Cardiac muscle cell (in vitro differentiated cells and primary cell): ENCODE measurements around the gene SLC16A7. TPM values are rescaled to one million over a fixed set of nuclear protein-coding genes. Genes with fewer than 3 reads are reported as not detected.
"Not testable (repeated sequence)": the region's sequence is repeated elsewhere in the genome, so short reads cannot be mapped to it uniquely, and the experiment has no call there.

ENCODE experiments used
- DNase-seq, 2 donors: peaks; one replicate each; pipeline versions ENCODE4 v3.0.0 to v3.0.0-alpha.2; 2010 to 2017; ENCODE audit warnings: low read depth in 1 of 2, low spot score in 1 of 2
- H3K27ac ChIP-seq: fragments of 200-600 bp; sonication (generic); 2 replicates; pipeline ENCODE4 v1.5.1; 2016
- H3K27me3 ChIP-seq: fragments of 200-600 bp; sonication (generic); 2 replicates; pipeline ENCODE4 v1.6.0; 2016; ENCODE audit warnings: control low read depth
- H3K36me3 ChIP-seq: fragments of 200-600 bp; sonication (generic); 2 replicates; pipeline ENCODE4 v1.5.1; 2016; ENCODE audit warnings: control low read depth
- H3K4me1 ChIP-seq: fragments of 200-600 bp; sonication (generic); 2 replicates; pipeline ENCODE4 v1.8.1; 2017; ENCODE audit warnings: low read depth, mild to moderate bottlenecking, mixed run types
- H3K4me3 ChIP-seq: fragments of 200-600 bp; sonication (generic); 2 replicates; pipeline ENCODE4 v1.5.1; 2016; ENCODE audit warnings: mild to moderate bottlenecking
- H3K9me3 ChIP-seq: fragments of 200-600 bp; sonication (generic); 2 replicates; pipeline ENCODE4 v1.5.1; 2017; ENCODE audit warnings: low read depth, mild to moderate bottlenecking, control low read depth
- polyA plus RNA-seq: library from polyadenylated mRNA; unstranded; fragments of >200 nt; fragmentation: Nextera tagmentation; extraction: Ambion mirVana; gene quantifications from 2 replicates; pipeline ENCODE4 v1.2.1, GENCODE V29; 2016
- total RNA-seq: library from RNA; depleted of rRNA; stranded (reverse); fragments of >200 nt; gene quantifications from 2 replicates; pipeline ENCODE4 v1.2.3, GENCODE V29; 2016
- TF ChIP-seq, protein P1 (sequence below): IDR thresholded peaks from 2 replicates; pipeline ENCODE4 v1.5.1; 2012; ENCODE audit warnings: low read depth, mild to moderate bottlenecking, low read length

SLC16A7 gene
- total and polyA plus RNA-seq, 2 experiments from 2014 or later: 2.4 to 5.3 TPM

DNA sequence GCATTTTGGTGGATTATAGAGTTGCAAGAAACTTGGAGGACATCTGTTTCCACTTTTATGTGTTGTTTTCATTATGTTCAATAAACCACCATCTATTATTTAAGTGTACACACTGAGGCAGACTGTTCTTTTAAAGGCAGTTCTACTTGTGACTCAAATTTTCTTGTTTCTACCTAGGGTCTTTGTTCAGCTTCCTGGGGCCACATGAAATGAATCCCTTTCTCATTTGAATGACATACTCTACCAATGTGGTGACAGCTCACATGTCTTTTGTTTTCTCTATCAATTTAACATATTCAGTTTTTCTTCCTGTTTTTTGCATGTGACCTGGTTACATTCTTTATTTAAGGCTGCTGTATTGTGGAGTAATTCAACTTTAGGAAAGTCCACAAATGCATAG, 7.9 kb downstream of the SLC16A7 start:
- Histone ChIP-seq H3K27me3 (no peaks in the 10 kb centered on the region), H3K36me3 (no peaks in the 10 kb centered on the region), H3K4me1 (no peaks in the 10 kb centered on the region), H3K27ac (no peak overlapping the region), H3K4me3 (no peak overlapping the region), H3K9me3 (no peaks in the 10 kb centered on the region)
- TF ChIP-seq, protein P1, sequence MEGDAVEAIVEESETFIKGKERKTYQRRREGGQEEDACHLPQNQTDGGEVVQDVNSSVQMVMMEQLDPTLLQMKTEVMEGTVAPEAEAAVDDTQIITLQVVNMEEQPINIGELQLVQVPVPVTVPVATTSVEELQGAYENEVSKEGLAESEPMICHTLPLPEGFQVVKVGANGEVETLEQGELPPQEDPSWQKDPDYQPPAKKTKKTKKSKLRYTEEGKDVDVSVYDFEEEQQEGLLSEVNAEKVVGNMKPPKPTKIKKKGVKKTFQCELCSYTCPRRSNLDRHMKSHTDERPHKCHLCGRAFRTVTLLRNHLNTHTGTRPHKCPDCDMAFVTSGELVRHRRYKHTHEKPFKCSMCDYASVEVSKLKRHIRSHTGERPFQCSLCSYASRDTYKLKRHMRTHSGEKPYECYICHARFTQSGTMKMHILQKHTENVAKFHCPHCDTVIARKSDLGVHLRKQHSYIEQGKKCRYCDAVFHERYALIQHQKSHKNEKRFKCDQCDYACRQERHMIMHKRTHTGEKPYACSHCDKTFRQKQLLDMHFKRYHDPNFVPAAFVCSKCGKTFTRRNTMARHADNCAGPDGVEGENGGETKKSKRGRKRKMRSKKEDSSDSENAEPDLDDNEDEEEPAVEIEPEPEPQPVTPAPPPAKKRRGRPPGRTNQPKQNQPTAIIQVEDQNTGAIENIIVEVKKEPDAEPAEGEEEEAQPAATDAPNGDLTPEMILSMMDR: no peak
- DNase-seq: no peak

DNA sequence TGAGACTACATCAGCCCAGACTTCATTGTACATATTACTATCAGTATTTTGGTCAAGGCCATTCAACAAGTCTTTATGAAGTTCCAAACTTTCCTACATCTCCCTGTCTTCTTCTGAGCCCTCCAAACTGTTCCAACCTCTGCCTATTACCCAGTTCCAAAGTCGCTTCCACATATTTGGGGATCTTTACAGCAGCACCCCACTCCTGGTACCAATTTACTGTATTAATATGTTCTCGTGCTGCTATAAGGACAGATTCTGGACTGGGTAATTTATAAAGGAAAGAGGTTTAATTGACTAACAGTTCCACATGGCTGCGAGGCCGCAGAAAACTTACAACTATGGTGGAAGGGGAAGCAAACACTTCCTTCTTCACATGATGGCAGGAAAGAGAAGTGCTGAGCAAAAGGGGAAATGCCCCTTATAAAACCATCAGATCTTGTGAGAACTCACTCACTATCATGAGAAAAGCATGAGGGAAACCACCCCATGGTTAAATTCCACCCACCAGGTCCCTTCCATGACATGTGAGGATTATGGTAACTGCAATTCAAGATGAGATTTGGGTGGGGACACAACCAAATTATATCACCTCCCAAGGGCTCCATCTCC, 17.1 kb downstream of the SLC16A7 start:
- H3K27me3 ChIP-seq, H3K27ac ChIP-seq, DNase-seq, H3K9me3 ChIP-seq, H3K36me3 ChIP-seq, H3K4me3 ChIP-seq: not testable (repeated sequence)
- H3K4me1 ChIP-seq: peaks cover 14% of the 10 kb centered on the region

DNA sequence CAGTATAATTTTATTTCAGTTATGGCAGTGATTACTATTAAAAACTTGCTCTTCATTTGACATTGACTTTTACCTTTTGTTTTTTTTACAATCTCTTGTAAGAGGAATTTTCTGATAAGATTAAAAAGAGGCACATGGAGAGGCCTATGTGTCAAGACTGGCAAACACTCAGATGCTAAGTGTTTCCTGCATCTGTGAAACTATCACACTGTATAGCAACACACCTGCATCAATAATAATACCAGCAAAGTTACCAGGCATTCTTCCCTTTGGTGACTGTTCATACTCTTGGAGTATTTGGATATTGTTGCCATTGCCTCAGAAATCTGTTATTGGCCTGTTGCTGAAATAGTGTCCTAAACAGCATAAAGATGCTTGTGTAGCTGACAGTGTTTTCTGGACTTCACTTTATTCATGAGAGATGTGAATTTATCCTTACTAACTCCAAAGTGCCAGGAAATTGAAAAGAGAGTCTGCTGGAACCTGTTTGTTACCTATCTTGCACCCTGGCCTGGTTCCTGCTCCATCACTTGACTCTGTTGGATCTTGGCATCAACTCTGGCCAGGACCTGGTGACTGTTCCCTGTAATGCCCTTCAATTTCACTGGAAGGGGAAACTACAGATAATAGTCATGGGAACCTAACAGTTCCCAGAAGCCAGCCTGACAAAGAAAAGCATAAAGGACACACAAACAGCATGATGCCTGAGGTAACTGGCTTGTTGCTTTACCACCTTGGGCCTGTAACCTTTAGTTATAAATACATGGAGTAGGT, 19.8 kb downstream of the SLC16A7 start:
- DNase-seq: peak in 1 of 2 donors; percentile 42
- Histone ChIP-seq H3K36me3 (no peaks in the 10 kb centered on the region), H3K4me1 (peaks cover 14% of the 10 kb centered on the region), H3K4me3 (no peak overlapping the region), H3K9me3 (no peaks in the 10 kb centered on the region), H3K27me3 (no peaks in the 10 kb centered on the region), H3K27ac (peak overlapping the region; percentile 31)
- TF ChIP-seq, protein P1: no peak

DNA sequence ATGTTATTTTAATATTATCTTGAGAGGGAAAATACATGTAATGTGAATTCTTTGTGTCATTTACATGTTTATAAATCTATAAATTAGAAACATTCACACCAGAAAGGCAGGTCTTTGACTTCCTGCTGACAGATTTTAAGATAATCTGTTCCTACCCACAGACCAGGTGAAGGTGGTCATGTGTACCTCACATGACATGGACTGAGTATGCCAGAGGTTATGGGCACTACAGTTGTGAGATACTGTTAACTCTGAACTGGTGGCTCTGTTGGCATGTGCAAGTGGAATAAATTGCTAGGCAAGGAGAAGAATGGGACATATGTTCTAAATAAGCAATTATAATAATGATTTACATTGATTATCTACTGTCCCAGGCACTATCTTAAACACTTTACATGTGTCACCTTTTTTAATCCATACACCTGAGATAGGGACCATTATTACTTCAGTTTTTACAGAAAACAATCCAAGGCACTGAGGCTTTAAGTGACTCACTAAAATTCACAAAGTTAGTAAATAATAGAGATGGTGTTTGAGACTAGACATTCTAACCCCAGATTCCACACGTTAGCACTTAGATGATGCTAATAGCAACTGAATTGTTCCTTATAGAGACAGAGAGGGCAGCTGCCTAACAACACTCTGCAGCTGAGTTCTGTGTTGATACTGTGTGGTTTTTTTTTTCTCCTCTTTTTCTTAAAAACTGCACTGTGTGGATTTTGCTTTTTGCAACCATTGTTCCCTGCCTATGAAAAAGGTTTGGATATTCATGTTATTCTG, 23.8 kb downstream of the SLC16A7 start:
- Histone ChIP-seq H3K4me1 (peaks cover 14% of the 10 kb centered on the region), H3K36me3 (no peaks in the 10 kb centered on the region), H3K27ac (no peak overlapping the region), H3K4me3 (no peak overlapping the region), H3K27me3 (no peaks in the 10 kb centered on the region), H3K9me3 (no peaks in the 10 kb centered on the region)
- TF ChIP-seq, protein P1: no peak
- DNase-seq: no peak

DNA sequence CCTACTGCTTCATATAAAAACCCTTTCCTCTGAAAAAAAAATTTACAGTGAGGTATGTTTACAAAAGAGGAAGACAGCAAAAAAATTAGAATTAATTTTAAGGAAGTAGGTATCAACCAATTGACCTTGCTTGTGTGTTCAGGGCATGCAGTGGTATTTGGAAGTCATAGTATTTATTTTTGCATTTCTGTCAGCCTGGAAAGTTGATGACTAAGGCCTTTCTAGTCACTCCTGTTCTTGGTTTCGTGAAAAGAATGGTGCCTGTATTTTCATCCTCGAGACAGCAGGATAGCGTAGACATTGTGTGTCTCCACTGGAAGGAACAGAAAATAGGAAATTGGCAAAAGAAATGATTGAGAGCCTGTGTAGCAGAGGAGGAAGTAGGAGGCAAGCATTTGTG, 24.5 kb downstream of the SLC16A7 start:
- Histone ChIP-seq H3K27me3 (no peaks in the 10 kb centered on the region), H3K4me3 (no peak overlapping the region), H3K27ac (no peak overlapping the region), H3K4me1 (peaks cover 12% of the 10 kb centered on the region), H3K36me3 (no peaks in the 10 kb centered on the region), H3K9me3 (no peaks in the 10 kb centered on the region)
- DNase-seq: no peak
- TF ChIP-seq, protein P1: no peak
